ENCODE results near the gene SPOP. TPM values are rescaled to one million over a fixed set of nuclear protein-coding genes. Genes with fewer than 3 reads are reported as not detected.
"Not testable (repeated sequence)": the region's sequence is repeated elsewhere in the genome, so short reads cannot be mapped to it uniquely, and the experiment has no call there.

Gene SPOP
- 81.8 TPM for total RNA-seq
- long read RNA-seq, transcript SPOP-221 (1 exons, 2,135 nt), result minor isoform, 55 of 220 reads
- long read RNA-seq, transcript SPOP-206 (10 exons, 1,865 nt), result major isoform, 99 of 220 reads
- long read RNA-seq, transcript SPOP-201 (11 exons, 2,965 nt), result minor isoform, 13 of 220 reads
- long read RNA-seq, partial matches to known transcripts, result 8 of 220 reads
- long read RNA-seq, other reads (novel, unspliced or antisense), result 39 of 220 reads

DNA sequence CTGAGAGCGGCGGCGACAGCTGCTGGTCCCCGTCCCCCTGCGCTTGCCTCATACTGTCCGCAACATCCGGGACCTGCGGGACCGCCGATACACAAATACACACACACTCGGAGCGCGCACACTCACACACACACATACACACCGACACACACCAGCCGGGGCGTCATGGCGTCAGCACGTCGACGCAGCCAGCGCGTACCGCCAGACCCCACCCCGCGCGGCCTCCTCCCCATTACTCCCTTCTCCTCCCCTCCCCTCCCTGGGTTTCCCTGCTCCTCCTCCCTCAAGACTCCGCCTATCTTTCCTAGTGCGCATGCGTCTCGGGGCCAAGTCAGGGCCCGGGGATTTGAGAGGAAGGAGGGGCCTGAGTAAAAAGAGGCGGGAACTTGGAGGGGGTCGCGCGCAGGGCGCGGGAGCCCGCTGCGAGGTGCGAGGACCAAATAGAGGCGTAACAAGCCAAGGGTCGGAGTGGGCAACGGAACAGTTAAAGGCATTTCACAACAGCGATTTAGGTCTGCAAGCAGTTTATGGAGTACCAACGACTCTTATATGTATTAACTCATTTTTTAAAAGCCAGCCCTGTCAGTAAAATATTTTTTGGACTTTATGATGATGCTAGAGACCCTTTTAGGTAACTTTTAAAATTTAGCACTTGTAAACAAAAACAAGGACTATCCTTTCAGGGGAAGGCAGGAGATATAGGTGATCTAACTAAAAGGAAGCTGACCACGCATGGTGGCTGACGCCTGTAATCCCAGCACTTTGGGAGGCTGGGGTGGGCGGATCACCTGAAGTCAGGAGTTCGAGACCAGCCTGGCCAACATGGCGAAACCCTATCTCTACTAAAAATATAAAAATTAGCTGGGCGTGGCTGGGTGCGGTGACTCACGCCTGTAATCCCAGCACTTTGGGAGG lies at the start of gene SPOP:
SPOP (minus strand) TSS at position 165 of the 915 bp plus-strand sequence. CDS start 55,287 bp downstream, outside the sequence.
- peak within 1 kb of the TSS; percentile 96 for H3K27ac ChIP-seq
- H3K36me3 ChIP-seq, result no peaks in the 10 kb centered on the region
- intact Hi-C loops (cut with DNase I), result no loop called here
- peaks cover 45% of the 10 kb centered on the region for H3K4me1 ChIP-seq
- H3K9me3 ChIP-seq, result no peaks in the 10 kb centered on the region
- peak within 1 kb of the TSS; percentile 76 for H3K4me3 ChIP-seq
- ATAC-seq (peak; percentile 98 to 100), DNase-seq (peak; percentile 100)
- no peaks in the 10 kb centered on the region for H3K27me3 ChIP-seq (ENCODE audit: low read depth)
- TF ChIP-seq CTCF (IDR thresholded peaks at IDR 0.05), result no peak

- Histone ChIP-seq H3K27me3 (ENCODE audit: low read depth) (no peaks in the 10 kb centered on the region), H3K27ac (no peak overlapping the region), H3K4me3 (no peak overlapping the region), H3K9me3 (no peaks in the 10 kb centered on the region), H3K36me3 (peaks cover 8% of the 10 kb centered on the region), H3K4me1 (peaks cover 45% of the 10 kb centered on the region)
- intact Hi-C loops (cut with DNase I), result no loop called here
- ATAC-seq, result no peak
- no peak for TF ChIP-seq CTCF (IDR thresholded peaks at IDR 0.05)
- DNase-seq, result no peak
Measured at GRCh38 chr17:49727380-49727779, 49.5 kb upstream of the SPOP start.

DNA sequence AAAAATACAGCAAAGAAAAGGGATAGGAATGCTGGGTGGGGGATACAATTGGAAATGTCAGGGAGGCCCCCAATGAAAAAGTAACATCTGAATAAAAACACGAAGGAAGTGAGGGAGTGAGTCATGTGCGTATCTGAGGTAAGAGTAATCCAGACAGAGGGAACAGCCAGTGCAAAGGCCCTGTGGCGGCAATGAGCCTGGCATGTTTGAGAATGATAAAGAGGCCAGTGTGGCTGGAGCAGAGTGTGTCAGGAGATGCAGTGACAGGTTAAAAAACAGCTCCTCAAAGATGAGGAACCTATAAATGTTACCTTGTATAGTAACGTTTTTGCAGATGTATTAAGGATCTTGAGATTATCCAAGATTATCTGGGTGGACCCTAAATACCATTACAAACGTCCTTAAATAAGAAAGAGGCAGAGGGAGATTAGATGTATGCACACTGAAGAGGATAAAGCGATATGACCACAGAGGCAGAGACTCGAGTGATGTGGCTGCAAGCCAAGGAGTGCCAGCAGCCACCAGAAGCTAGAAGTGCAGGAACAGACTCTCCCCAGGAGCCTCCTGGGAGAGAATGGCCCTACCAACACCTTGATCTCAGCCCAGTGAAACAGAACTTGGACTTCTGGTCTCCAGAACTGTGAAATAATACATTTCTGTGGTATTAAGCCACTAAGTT lies 47.7 kb upstream of the SPOP start:
- Histone ChIP-seq H3K4me1 (peaks cover 37% of the 10 kb centered on the region), H3K27me3 (ENCODE audit: low read depth) (no peaks in the 10 kb centered on the region), H3K27ac (no peak overlapping the region), H3K4me3 (no peak overlapping the region), H3K36me3 (peaks cover 18% of the 10 kb centered on the region), H3K9me3 (no peaks in the 10 kb centered on the region)
- ATAC-seq (no peak), DNase-seq (no peak)
- TF ChIP-seq CTCF (IDR thresholded peaks at IDR 0.05), result no peak
- intact Hi-C loops (cut with DNase I), result no loop called here

DNA sequence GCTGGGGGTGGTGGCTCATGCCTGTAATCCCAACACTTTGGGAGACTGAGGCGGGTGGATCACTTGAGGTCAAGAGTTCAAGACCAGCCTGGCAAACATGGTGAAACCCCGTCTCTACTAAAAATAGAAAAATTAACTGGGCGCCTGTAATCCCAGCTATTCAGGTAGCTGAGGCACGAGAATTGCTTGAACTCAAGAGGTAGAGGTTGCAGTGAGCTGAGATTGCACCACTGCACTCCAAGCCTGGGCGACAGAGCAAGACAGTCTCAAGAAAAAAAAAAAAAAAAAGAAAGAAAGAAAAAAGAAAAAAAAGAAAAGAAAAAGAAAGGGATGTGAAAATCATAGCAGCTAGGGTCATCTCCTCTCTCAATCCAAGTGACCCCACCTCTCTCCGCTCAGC lies 46.7 kb upstream of the SPOP start:
- Histone ChIP-seq H3K4me1 (peaks cover 28% of the 10 kb centered on the region), H3K36me3 (peaks cover 26% of the 10 kb centered on the region), H3K27ac (peak overlapping the region; percentile 18)
- intact Hi-C loops (cut with DNase I); H3K27me3 ChIP-seq (ENCODE audit: low read depth); H3K9me3 ChIP-seq; ATAC-seq; H3K4me3 ChIP-seq; DNase-seq: not testable (repeated sequence)

DNA sequence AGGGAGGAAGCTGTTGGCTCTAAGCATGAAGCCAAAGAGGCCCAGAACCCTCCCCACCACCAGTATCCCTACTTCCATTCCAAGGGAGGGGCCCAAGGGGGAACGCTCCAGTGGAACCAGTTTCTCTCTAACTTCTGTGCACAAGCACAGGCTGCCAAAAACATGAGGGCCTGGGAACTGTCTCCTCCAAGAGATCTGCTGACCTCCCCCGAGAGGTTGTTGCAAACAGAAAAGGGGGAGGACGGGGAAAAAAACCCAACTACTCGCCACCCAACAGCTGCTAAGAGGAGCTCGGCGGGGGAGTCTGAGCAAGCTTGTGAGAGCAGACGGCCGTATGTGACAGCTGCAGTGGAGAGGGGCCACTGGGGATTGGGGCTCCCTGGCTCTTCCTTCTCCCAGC lies 45.5 kb upstream of the SPOP start:
- H3K9me3 ChIP-seq, result no peaks in the 10 kb centered on the region
- DNase-seq, result no peak
- H3K27ac ChIP-seq, result peak overlapping the region; percentile 64
- ATAC-seq, result peak; percentile 9 to 60
- no peaks in the 10 kb centered on the region for H3K27me3 ChIP-seq (ENCODE audit: low read depth)
- peaks cover 38% of the 10 kb centered on the region for H3K36me3 ChIP-seq
- no peak for TF ChIP-seq CTCF (IDR thresholded peaks at IDR 0.05)
- no peak overlapping the region for H3K4me3 ChIP-seq
- intact Hi-C loops (cut with DNase I), result no loop called here
- H3K4me1 ChIP-seq, result peaks cover 19% of the 10 kb centered on the region
